Activated T-helper 1 cell treated with Interleukin-2 at 50 U/mL for 16 hours (primary cell): Measurements from ENCODE around the gene DHX16.

ENCODE experiments used
- DNase-seq: peaks from one replicate; pipeline ENCODE4 v3.0.0-alpha.2; 2020; ENCODE audit warnings: low read depth

DHX16 gene

DNA sequence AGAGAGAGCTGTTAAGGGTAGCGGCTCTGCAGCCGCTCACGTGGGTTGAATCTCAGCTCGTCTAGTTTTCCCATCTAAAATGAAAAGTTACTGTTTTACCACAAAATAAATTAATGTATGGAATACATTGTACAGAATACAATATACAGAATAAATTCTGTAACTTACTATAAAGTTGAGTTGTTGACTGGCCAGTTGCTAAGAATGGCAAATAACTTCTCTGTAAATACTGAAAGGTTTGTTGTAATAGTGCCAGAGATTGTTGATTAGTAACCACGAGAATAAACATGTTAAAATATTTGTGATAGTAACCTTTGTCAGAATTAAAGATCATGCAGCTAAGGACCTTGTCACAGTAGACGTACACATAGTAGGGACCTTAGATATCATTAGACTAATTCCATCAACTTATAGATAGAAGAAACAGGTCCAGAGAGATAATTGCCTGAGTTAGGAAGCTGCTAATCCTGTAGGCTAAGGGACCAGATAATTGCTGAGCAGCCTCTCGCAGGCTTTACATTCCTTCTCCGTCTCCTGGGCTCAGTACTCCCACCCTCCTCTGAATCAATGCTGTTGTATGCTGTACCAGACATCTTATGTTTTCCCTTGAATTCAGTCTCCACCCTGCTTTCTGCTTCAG is 18.5 kb upstream of the DHX16 start:
- DNase-seq: no peak

GRCh38 chr6:30690403-30691207 is 17.8 kb upstream of the DHX16 start, which contains the start of gene NRM:
TSS of gene NRM (minus strand) at chr6:30690984. CDS start at chr6:30690974, 10 bp downstream.
- peak; percentile 66 for DNase-seq

DNA sequence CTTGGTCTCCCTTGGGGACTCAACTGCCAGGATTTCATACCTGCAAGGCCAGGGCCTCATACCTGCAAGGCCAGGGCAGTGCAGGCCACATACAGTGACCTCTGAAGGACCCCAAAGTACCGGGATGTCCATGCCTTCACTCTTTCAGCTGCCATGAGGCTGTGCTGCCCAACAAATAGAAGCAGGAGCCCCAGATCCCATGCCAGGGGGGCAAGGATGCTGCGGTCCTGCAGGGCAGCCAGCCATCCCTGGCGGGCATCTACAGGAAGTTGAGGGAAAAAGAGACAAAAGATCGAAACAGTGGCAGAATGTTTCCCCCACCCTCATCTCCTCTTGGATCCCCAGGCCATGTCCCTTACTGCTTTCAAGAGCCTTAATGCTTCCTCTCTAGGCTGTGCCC is 17.2 kb upstream of the DHX16 start:
- no peak for DNase-seq

GRCh38 chr6:30689022-30689865 is 16.4 kb upstream of the DHX16 start:
- no peak for DNase-seq

DNA sequence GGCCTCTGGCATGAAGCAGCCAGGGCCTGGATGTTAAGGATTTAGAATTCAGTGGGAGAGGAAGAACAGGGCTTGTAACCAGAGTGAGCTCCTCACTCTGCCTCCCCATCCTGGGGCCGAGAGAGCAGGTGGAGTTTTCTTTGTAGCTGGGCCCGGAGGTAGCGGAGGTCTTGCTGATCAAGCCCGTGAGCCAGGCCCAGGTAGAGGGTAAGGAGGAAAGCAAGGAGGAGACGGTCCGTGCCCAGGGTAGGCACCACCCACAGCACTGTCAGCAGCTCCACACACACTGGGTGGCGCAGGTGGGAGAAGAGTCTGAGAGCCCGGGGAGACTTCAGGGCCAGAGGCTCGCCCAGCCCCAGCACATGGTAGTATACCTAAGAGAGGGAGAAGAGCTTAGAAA is 15.8 kb upstream of the DHX16 start:
- DNase-seq: no peak

- no peak for DNase-seq
These were observed 15.0 kb upstream of the DHX16 start for GRCh38 chr6:30687659-30688431.

- peak; percentile 59 for DNase-seq
These were observed 14.3 kb upstream of the DHX16 start for GRCh38 chr6:30686908-30687658.

- peak; percentile 73 for DNase-seq
These were observed 13.5 kb upstream of the DHX16 start, which contains the start of gene PPP1R18 for GRCh38 chr6:30686009-30686907. TSS of gene PPP1R18 (minus strand) at chr6:30686645. CDS start at chr6:30686018, 627 bp downstream.

DNA sequence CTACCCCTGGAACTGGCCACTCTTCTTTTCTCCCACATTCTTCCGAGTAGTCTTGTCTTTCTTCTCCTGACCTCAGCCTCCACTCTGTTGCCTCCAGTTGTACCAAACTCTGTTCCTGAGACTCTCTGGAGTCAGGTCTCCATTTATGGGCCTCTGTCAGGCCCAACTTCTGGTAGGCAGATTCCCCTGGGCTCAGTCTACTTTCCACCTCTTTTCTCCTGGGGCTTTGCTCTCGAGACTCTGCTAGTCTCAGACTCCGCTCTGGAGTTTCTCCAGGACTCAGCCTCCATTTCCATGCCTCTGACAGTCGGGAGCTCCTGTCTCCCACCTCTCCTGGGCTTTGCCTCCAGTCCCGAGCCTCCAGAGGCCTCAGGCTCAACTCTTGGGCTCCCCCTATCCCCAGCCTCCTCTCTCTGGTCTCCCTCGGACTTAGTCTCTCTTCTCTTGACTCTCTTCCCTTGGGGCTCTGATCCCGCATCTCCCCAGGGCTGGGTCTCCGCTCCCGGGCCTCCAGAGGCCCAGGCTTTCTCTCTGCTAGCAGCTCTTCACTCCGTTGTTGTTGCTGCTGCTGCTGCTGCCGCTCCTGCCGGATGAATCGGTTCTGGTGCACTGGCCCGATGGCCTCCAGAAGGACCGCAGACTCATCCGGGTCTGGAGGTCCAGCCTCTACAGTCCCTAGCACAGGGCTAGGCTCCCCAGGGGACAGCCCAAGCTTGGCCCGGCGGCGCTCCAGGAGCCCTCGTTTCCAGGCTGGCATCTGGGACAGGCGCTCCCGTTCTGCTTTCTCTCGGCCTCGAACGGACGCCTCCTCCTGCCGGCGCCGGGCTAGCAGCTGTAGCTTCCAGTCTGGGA is 12.6 kb upstream of the DHX16 start:
- no peak for DNase-seq

- DNase-seq: peak; percentile 34
These were observed 11.8 kb upstream of the DHX16 start for GRCh38 chr6:30684386-30685156.

GRCh38 chr6:30683980-30684338 is 11.2 kb upstream of the DHX16 start:
- no peak for DNase-seq

DNA sequence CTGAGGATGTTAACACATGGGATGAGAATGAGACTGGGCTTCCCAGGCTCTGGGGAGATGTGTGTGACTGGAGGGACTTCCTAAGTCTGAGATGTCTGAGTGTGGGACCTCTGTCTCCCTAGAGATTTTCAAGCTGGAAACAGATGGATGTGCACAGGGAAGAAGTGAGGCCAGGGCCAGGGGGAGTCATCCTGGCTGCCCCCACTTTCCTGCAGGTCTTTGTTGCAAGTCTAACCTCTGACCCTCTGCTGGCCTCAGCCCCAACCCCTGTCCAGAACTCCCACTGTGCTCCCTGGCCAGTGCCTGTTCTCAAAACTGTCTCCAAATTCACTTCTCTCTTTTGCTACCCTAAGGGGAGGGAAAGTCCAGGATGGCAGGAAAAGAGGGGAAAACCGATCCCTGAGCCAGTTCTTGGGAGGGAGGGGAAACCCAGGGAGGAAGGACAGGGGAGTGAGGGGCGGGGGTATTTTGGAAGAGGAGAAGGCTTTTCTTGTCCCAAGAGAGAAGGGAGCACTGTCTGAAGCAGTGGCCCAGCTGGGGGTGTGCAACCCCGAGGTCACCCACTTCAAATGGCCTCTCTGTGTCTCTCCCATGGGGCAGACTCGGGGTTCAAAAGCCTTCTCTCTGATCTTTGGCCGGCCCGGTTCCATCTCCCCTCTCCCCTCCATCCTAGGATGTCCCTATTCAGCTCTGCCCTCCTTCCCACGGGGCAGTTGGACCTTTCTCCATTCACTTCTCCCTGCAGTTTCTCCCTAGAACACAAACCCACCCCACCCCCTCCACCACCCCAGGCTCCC is 10.6 kb upstream of the DHX16 start:
- DNase-seq: no peak

DNA sequence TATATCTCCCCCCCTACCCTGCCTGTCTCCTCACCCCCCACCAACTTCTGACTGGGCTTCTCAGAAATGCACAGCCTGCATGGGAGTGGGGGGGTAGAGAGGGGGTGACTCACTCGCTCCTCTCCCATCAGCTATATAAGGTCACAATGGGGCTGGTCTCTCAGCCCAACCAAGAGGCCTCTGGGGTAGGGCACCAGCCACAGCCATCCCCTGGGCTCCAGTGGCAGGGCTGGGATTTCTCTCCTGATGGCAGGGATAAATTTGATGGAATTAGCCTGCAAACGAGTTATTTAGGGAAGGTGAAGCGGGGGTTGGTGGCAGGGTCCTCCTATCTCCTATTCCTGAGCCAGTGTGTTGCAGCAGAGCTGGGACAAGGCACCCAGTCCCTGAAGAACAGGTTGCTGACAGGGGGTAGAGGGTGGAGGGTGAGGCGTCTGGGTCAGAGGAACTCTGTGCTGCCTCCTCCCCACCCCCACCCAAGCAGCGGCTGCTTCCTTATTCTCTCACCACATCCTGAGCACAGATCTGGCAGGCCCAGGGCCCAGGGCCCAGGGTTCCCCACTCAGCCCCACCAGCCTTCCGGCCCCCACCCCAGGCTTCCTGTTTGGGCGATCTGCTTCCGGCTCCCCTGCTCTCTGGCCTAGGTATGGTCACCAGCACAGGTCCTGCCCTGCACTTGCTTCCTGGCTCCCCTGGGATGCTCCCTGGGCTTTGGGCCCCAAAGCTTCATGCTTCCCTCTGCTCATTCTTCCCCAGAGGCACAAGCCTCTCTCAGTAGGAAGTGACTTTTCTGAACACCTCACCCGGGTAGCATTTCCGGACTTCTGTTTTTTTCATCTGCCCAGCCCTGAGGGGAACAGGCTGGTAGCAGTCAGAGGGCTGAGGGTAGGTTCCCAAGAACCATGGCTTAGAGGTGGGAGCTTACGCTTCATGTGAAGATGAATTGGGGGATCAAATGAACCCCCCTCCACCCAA is 9.6 kb upstream of the DHX16 start:
- DNase-seq: peak; percentile 89

DNA sequence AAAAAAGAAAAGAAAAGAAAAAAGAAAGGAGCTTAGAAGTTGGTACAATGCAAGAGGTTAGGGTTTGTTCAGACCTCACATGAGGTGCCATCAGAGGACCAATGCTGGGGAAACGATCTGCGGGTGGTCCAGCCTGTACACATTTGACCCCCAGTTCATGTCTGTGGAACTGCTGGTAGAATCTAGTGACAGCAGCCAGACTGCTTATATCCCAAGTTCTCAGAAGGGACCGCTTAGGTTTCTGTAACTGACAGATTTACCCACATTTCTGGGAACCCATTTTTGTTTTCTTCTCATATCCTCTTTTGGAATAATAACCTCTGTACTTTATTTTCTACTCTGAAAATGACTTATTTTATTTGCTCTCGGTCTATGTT is 8.9 kb upstream of the DHX16 start:
- DNase-seq: no peak

DNA sequence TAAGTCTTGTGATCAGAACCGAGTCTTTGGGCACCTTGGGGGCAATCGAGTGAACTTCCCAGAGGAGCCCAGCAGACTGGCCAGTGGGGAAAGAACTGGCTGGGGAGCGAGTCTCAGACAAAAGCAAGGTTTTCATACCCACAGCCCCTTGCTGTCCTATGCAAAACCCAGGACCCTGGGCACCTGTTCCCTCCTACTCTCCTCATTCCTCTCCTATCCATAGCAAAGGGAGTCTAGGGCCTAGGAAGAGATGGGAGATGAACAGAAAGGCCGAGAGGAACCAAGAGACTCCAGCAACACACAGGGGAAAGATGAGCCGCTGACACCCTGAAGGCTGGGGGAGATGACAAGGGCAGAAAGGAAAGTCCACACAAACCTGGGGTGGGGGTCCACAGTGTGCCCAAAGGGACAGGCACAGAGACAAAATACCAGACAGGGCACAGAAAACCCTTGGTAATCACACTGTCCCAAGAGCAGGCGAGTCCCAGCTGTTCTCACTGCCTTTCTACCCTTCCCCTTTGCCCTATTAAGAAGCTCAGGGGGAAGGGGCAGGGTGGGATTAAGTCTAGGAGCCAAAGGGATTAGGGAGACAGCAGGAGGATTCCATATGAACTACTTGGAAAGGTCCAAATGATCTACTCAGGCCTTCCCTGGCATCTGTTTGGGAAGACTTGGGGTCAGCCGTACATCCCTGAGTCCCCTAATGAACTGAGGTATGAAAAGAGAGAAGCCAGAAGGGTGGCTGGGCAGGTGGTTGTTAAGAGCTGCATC is 7.1 kb upstream of the DHX16 start:
- DNase-seq: no peak
